ENCODE data around the gene TNFSF13. TPM values are rescaled to one million over a fixed set of nuclear protein-coding genes. Genes with fewer than 3 reads are reported as not detected.

Gene TNFSF13
- total RNA-seq, 1 experiment from 2014 or later = 3.2 TPM

Other genes with a start within 250 kb of the TNFSF13 start
- gene GPS2, start 243.4 kb upstream of the TNFSF13 start, total RNA-seq (2021) = 42.2 to 55.9 TPM (median 44.7 TPM) in 3 replicates
- gene NEURL4, start 229.4 kb upstream of the TNFSF13 start, total RNA-seq (2021) = 44.3 to 64.4 TPM (median 50.2 TPM) in 3 replicates
- gene ACAP1, start 222.2 kb upstream of the TNFSF13 start, total RNA-seq (2021) = 58.6 to 63.9 TPM (median 60.6 TPM) in 3 replicates
- 8.1 to 9.0 TPM (median 8.2 TPM) in 3 replicates for gene KCTD11, start 206.6 kb upstream of the TNFSF13 start, total RNA-seq (2021)
- not detected in 3 replicates for gene TMEM95, start 203.6 kb upstream of the TNFSF13 start, total RNA-seq (2021)
- 9.3 to 11.8 TPM (median 10.7 TPM) in 3 replicates for gene TNK1, start 177.7 kb upstream of the TNFSF13 start, total RNA-seq (2021)
- 34.1 to 42.7 TPM (median 37.6 TPM) in 3 replicates for gene PLSCR3, start 164.2 kb upstream of the TNFSF13 start, total RNA-seq (2021)
- 132 to 180 TPM (median 178 TPM) in 3 replicates for gene TMEM256, start 154.7 kb upstream of the TNFSF13 start, total RNA-seq (2021)
- gene NLGN2, start 150.9 kb upstream of the TNFSF13 start, total RNA-seq (2021) = 76.7 to 112 TPM (median 96.9 TPM) in 3 replicates
- gene SPEM1, start 138.4 kb upstream of the TNFSF13 start, total RNA-seq (2021) = 0.18 to 0.35 TPM in 2 of 3 replicates, not detected in the other
- 0.13 TPM in 1 of 3 replicates, not detected in the others for gene SPEM2, start 133.1 kb upstream of the TNFSF13 start, total RNA-seq (2021)
- gene SPEM3, start 129.9 kb upstream of the TNFSF13 start, total RNA-seq (2021) = not detected in 3 replicates
- gene TMEM102, start 123.3 kb upstream of the TNFSF13 start, total RNA-seq (2021) = 13.5 to 15.3 TPM (median 13.9 TPM) in 3 replicates
- gene FGF11, start 119.2 kb upstream of the TNFSF13 start, total RNA-seq (2021) = 19.8 to 29.1 TPM (median 28.0 TPM) in 3 replicates
- 16.0 to 21.5 TPM (median 20.8 TPM) in 3 replicates for gene CHRNB1, start 113.7 kb upstream of the TNFSF13 start, total RNA-seq (2021)
- 14.6 to 17.0 TPM (median 16.2 TPM) in 3 replicates for gene ZBTB4, start 79.1 kb upstream of the TNFSF13 start, total RNA-seq (2021)
- 0.16 to 0.26 TPM (median 0.18 TPM) in 3 replicates for gene SLC35G6, start 77.3 kb upstream of the TNFSF13 start, total RNA-seq (2021)
- 166 to 170 TPM (median 170 TPM) in 3 replicates for gene POLR2A, start 74.4 kb upstream of the TNFSF13 start, total RNA-seq (2021)
- 8.1 to 10.5 TPM (median 10.2 TPM) in 3 replicates for gene TNFSF12, start 9.7 kb upstream of the TNFSF13 start, total RNA-seq (2021)
- 72.2 to 85.4 TPM (median 75.2 TPM) in 3 replicates for gene SENP3, start 3.2 kb downstream of the TNFSF13 start, total RNA-seq (2021)
- gene CD68, start 20.9 kb downstream of the TNFSF13 start, total RNA-seq (2021) = 0.41 to 0.87 TPM (median 0.72 TPM) in 3 replicates
- gene MPDU1, start 25.1 kb downstream of the TNFSF13 start, total RNA-seq (2021) = 55.3 to 57.7 TPM (median 57.0 TPM) in 3 replicates
- gene SOX15, start 31.3 kb downstream of the TNFSF13 start, total RNA-seq (2021) = 15.2 to 19.9 TPM (median 17.5 TPM) in 3 replicates
- 32.5 to 35.1 TPM (median 33.3 TPM) in 3 replicates for gene FXR2, start 56.1 kb downstream of the TNFSF13 start, total RNA-seq (2021)
- 68.3 to 75.8 TPM (median 73.1 TPM) in 3 replicates for gene SAT2, start 69.1 kb downstream of the TNFSF13 start, total RNA-seq (2021)
- 0.83 to 1.2 TPM (median 1.1 TPM) in 3 replicates for gene SHBG, start 71.4 kb downstream of the TNFSF13 start, total RNA-seq (2021)
- gene ATP1B2, start 92.2 kb downstream of the TNFSF13 start, total RNA-seq (2021) = 29.1 to 37.5 TPM (median 35.9 TPM) in 3 replicates
- gene TP53, start 128.7 kb downstream of the TNFSF13 start, total RNA-seq (2021) = 173 to 179 TPM (median 176 TPM) in 3 replicates
- gene WRAP53, start 129.7 kb downstream of the TNFSF13 start, total RNA-seq (2021) = 35.5 to 37.3 TPM (median 37.2 TPM) in 3 replicates
- gene EFNB3, start 146.5 kb downstream of the TNFSF13 start, total RNA-seq (2021) = 14.3 to 14.7 TPM (median 14.5 TPM) in 3 replicates
- 0.17 to 0.34 TPM (median 0.27 TPM) in 3 replicates for gene DNAH2, start 159.0 kb downstream of the TNFSF13 start, total RNA-seq (2021)